NCI-H69 (cell line): ENCODE results near the gene WDR27.
A peak's percentile ranks its signal among the peaks of the same experiment; 100 is the strongest.
"Not testable (repeated sequence)": the region's sequence is repeated elsewhere in the genome, so short reads cannot be mapped to it uniquely, and the experiment has no call there.

Experiments used
- DNase-seq: peaks from one replicate; lab custom pipeline; 2025; lab: John Stamatoyannopoulos, UW

The WDR27 gene

DNA sequence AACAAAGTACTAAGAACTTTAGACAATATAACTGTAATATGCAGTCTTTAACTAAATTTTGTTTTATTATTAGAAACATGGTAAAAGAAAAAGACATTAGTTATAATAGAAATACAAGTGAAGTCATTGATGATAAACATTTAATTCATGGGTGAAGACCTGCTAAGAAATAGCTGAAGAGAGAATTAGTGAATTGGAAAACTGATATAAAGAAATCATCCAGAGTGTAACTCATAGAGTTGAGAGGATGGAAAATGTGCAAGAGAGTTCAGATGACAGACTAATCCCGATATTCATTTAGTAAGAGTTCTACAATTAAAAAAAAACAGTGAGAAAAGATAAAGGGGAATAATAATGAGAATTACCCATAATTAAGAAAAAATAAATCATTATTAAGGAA, 227.5 kb downstream of the WDR27 start:
- no peak for DNase-seq

GRCh38 chr6:169473663-169474062, 228.2 kb downstream of the WDR27 start:
- DNase-seq, result no peak

GRCh38 chr6:169472786-169473416, 228.9 kb downstream of the WDR27 start:
- DNase-seq, result no peak

- no peak for DNase-seq
Observed at GRCh38 chr6:169470790-169471189, 231.0 kb downstream of the WDR27 start.

GRCh38 chr6:169469028-169469427, 232.8 kb downstream of the WDR27 start:
- DNase-seq, result no peak

GRCh38 chr6:169467755-169468154, 234.1 kb downstream of the WDR27 start:
- DNase-seq, result not testable (repeated sequence)

DNA sequence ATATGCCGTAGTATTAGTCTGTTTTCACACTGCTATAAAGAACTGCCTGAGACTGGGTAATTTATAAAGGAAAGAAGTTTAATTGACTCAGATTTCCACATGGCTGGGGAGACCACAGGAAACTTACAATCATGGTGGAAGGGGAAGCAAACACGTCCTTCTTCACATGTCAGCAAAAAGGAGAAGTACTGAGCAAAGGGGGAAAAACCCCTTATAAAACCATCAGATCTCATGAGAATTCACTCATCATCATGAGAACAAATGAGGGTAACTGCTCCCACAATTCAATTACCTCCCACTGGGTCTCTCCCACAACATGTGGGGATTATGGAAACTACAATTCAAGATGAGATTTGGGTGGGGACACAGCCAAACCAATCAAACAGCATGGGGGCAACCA, 235.6 kb downstream of the WDR27 start:
- DNase-seq, result not testable (repeated sequence)

DNA sequence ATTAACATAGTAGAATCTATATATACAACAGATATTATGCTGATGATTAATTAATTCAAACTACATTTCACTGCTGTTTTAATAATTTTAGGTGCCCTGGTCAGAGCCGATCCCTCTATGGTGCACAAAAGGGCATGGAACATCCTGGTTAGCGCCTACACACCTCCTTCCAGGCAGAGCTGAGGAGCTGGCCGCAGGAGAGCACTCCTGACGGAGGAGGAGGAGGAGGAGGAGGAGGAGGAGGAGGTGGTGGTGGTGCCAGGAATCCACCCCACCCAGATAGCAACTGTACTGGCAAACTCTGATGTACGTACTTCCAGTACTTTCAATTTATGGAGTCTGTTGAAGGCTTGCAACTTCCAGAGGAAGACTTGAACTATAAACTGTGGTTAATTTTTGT, 244.1 kb downstream of the WDR27 start:
- DNase-seq, result no peak

DNA sequence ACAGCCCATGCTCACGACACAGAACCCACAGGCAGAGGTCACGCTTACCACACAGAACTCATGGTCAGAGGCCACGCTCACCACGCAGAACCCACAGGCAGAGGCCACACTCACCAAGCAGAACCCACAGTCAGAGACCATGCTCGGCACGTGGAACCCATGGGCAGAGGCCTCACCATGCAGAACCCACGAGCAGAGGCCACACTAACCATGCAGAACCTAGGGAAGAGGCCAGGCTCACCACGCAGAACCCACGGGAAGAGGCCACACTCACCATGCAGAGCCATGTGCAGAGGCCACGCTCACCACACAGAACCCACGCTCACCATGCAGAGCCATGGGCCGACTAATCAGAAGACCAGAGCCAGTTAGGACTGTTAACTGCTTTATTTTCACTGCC, 245.0 kb downstream of the WDR27 start:
- no peak for DNase-seq

DNA sequence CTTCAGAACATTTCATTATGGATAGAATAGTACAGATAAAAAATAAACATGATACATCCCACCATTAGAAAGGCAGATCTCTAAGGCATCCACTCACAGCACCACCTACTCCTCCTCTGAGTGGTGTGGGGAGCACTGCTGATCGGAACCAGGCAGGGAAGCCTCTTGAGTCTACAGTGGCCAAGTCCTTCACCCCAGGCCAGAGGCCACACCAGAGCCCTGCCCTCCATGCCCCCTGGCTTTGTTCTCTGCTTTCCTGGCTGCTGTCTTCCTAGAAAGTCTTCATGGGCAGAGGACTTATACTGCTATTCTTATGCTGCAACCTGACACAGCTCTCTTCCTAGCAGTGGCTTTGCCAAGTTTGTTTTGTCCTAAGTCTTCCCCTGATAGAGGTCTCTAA, 246.4 kb downstream of the WDR27 start:
- no peak for DNase-seq

DNA sequence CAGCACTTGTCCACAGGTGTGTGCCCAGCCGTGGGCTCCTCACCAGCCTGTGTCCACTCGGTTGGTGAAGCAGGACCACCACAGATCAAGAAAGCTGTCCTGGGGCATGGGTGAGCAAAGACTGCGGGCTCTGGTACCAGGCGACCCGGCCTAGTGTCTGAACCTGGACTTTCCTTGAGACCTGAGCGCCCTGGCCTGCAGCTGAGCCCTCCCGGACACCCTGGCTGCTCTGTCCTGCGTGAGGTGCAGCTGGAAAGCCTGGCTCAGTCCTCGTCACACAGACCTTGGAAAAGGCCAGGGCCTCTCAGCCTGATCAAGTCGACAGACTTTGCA, 247.0 kb downstream of the WDR27 start:
- no peak for DNase-seq

DNA sequence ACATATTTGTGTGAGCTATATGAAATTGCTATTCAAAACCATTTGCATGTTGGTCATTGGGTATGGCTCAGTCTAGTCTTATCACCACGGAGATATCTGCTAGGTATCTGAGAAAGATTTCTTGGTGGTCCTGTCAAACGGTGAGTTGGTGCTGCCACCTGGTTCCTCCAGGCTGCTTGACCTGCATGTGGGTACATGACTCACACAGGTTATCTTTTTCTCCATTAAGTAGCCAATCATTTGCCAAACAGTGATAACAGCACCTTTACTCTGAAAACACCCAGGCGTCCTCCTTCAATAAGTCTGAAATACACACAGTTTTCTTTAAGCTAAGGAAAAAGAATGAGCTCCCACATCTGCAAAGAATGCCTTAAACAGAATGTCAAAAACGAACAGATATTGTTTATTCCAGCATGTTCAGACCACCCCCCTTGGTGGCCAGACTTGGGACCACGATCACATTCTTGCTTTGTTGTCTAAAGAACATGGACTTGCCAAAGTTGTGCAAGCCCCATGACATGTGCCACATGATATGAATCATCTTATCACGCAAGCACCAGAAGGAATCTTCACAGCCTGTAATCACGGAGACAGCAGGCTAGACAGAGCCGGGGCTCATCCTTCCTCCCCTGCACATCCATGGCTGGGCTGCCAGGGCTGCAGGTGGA, 247.5 kb downstream of the WDR27 start:
- no peak for DNase-seq

DNA sequence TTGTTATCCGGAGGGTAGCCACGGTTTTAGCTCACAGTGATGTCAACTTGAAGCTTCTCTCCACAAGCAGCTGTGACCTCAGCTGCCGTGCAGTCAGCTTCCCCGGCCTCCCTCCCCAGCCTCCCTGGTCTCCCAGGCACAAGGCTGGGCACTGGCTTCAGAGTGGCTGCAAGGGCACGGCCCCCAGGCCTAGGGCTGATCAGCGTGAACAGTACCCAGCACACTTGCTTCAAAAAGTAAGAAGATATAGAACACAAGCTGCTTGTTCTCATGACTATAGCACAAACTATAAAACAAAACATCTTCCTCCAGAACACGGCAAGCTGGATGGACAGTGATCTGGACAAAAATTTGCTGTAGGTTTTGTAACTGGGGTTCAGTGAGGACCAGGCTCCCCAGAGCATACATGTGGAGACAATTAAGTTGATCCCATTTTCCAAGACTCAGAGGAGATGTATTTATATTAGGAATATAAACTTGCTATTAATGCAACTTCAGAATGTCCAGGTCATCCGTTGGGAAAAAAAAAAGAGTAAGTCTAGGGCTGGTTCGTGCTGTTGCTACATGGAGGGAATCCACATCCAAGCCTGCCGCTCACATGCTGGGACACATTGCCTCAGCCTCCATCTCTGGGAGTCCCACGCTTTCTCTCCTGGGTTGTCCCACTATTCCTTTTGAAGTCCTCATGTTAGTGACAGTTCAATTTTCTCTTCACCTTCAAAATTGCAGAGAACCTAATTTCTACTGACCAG, 248.8 kb downstream of the WDR27 start:
- DNase-seq, result no peak

- no peak for DNase-seq
Observed at GRCh38 chr6:169452117-169452868, 249.5 kb downstream of the WDR27 start.

- no peak for DNase-seq
Observed at GRCh38 chr6:169451065-169451838, 250.6 kb downstream of the WDR27 start.

- DNase-seq, result no peak
Observed at GRCh38 chr6:169450097-169450496, 251.7 kb downstream of the WDR27 start.

DNA sequence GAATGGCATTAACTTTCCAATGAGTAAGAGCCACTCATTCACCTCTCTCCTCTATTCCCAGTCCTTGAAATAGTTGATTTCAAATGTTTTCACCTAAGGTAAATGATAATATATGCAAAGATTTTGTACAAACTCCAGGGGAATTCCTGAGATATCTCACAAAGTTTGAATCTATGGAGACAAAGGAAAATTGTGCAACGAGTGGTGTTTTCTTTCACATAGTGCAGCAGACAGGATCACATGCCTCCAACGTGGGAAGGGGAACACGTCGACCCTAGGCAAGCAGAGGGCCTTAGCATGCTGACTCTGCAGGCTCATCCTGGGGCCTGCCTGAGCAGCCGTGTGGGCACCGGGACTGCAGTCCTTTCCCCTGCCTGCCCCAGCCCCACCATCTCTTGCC, 252.6 kb downstream of the WDR27 start:
- no peak for DNase-seq

DNA sequence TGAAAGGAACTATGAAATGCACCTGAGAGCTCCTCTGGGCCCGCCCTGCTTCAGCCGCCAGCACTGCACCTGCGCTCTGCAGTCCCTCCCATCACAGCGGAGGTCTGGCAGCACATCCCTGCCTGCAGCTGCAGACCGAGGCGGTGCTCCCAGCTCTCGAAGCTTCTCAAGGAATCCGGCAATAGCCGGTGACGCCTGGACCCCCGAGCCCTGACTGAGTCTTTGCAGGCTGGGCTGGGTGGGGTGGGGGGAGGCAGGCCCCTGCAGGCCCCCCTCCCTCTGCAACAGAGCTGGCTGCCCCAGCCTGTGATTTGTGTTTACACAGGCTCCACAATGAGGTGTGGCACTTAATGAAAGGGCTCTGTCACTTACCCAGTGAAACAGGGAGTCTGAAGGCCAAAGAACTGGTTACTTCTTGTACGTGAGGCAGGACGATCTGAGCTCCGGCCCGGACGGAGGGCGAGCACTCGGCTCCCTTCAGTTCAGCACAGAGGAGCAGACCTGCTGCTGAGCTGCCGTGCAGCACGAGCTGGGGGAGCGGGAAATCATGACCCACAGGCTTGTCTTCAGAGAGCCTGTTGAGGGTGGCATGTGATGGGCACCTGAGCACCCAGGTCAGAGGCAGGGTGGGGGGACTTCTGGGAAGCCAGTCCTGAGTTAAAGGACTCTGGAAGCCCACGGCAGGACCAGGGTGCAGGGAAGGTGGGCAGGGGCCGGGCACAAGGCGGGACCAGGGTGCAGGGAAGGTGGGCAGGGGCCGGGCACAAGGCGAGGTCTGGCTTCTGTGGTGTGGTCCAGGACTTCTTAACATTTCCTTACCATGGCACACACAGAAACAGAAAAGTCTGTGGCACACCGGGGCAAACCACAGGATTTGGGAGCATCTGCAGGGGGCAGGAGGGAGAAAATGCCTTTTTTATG, 255.9 kb downstream of the WDR27 start:
- DNase-seq, result peak; percentile 68

- DNase-seq, result peak; percentile 38
Observed at GRCh38 chr6:169445227-169445626, 256.6 kb downstream of the WDR27 start.

GRCh38 chr6:169441292-169441691, 260.5 kb downstream of the WDR27 start:
- no peak for DNase-seq

DNA sequence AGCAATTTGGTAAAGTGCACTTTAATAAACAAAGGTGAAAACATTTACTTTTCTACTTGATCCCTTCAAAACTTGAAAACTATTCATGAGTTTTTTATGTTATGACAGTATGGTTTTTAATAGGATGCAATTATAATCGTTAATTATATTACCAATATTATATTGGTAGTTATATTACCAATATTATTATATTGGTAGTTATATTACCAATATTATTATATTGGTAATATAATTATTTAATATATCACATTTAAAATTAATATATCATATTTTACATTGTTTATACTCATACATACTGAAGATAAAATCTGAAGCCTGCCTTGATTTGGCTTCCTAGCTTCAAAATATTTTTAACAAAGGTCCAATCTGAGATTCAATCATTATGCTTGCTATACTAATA, 262.1 kb downstream of the WDR27 start:
- DNase-seq, result no peak
